ENCODE results near the gene TCEANC2. TPM values are rescaled to one million over a fixed set of nuclear protein-coding genes. Genes with fewer than 3 reads are reported as not detected.
"Not testable (repeated sequence)": the region's sequence is repeated elsewhere in the genome, so short reads cannot be mapped to it uniquely, and the experiment has no call there.

TCEANC2 gene
- total RNA-seq, 1 experiment from 2014 or later, result 1.9 TPM

GRCh38 chr1:54018635-54019034 is 34.8 kb upstream of the TCEANC2 start:
- DNase-seq, result no peak
- Mint-ChIP-seq H3K27me3 (ENCODE audit: insufficient read depth, unreplicated experiment) (no peaks in the 10 kb centered on the region), H3K4me1 (ENCODE audit: low read depth, unreplicated experiment) (peaks cover 14% of the 10 kb centered on the region), H3K9me3 (ENCODE audit: unreplicated experiment) (no peaks in the 10 kb centered on the region), H3K27ac (ENCODE audit: unreplicated experiment) (no peak overlapping the region), H3K36me3 (ENCODE audit: insufficient read depth, unreplicated experiment) (no peaks in the 10 kb centered on the region), H3K4me3 (ENCODE audit: unreplicated experiment) (no peak overlapping the region)
- TF ChIP-seq, protein P1, sequence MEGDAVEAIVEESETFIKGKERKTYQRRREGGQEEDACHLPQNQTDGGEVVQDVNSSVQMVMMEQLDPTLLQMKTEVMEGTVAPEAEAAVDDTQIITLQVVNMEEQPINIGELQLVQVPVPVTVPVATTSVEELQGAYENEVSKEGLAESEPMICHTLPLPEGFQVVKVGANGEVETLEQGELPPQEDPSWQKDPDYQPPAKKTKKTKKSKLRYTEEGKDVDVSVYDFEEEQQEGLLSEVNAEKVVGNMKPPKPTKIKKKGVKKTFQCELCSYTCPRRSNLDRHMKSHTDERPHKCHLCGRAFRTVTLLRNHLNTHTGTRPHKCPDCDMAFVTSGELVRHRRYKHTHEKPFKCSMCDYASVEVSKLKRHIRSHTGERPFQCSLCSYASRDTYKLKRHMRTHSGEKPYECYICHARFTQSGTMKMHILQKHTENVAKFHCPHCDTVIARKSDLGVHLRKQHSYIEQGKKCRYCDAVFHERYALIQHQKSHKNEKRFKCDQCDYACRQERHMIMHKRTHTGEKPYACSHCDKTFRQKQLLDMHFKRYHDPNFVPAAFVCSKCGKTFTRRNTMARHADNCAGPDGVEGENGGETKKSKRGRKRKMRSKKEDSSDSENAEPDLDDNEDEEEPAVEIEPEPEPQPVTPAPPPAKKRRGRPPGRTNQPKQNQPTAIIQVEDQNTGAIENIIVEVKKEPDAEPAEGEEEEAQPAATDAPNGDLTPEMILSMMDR (IDR thresholded peaks at IDR 0.05; ENCODE audit: insufficient read depth in 1 of 2, low read depth in 1 of 2, low read length in 1 of 2, severe bottlenecking in 1 of 2, unreplicated experiment in 1 of 2), result no peak
- no peaks in the 10 kb centered on the region for H3K27me3 ChIP-seq (replicated peaks; ENCODE audit: control insufficient read depth, insufficient read depth, low read length)
- H3K4me1 ChIP-seq, result peaks cover 9% of the 10 kb centered on the region
- no TSS peak for BruUV-seq (replicated peaks)
- no peaks in the 10 kb centered on the region for H3K9me3 ChIP-seq
- ChIA-PET POLR2A (no interaction called here), CTCF (no interaction called here)
- intact Hi-C loops (cut with micrococcal nuclease; ENCODE audit: unreplicated experiment), result no loop called here
- H3K4me3 ChIP-seq (ENCODE audit: low read depth, low read length), result no peak overlapping the region
- no peaks in the 10 kb centered on the region for H3K36me3 ChIP-seq (ENCODE audit: control insufficient read depth, insufficient read depth, low read length)

GRCh38 chr1:54019562-54020176 is 33.7 kb upstream of the TCEANC2 start:
- CTCF ChIA-PET; H3K4me3 ChIP-seq (ENCODE audit: low read depth, low read length); BruUV-seq (replicated peaks); H3K36me3 ChIP-seq (ENCODE audit: control insufficient read depth, insufficient read depth, low read length); H3K9me3 Mint-ChIP-seq (ENCODE audit: unreplicated experiment); H3K4me1 ChIP-seq; H3K27me3 ChIP-seq (replicated peaks; ENCODE audit: control insufficient read depth, insufficient read depth, low read length); intact Hi-C loops (cut with micrococcal nuclease; ENCODE audit: unreplicated experiment); H3K27ac Mint-ChIP-seq (ENCODE audit: unreplicated experiment); H3K4me3 Mint-ChIP-seq (ENCODE audit: unreplicated experiment); DNase-seq; POLR2A ChIA-PET; H3K9me3 ChIP-seq; H3K27me3 Mint-ChIP-seq (ENCODE audit: insufficient read depth, unreplicated experiment); H3K36me3 Mint-ChIP-seq (ENCODE audit: insufficient read depth, unreplicated experiment): not testable (repeated sequence)
- H3K4me1 Mint-ChIP-seq (ENCODE audit: low read depth, unreplicated experiment), result peaks cover 12% of the 10 kb centered on the region

- Histone ChIP-seq H3K9me3 (no peaks in the 10 kb centered on the region), H3K4me1 (peaks cover 16% of the 10 kb centered on the region), H3K27me3 (replicated peaks; ENCODE audit: control insufficient read depth, insufficient read depth, low read length) (no peaks in the 10 kb centered on the region), H3K36me3 (ENCODE audit: control insufficient read depth, insufficient read depth, low read length) (no peaks in the 10 kb centered on the region), H3K4me3 (ENCODE audit: low read depth, low read length) (no peak overlapping the region)
- intact Hi-C loops (cut with micrococcal nuclease; ENCODE audit: unreplicated experiment), result no loop called here
- no peaks in the 10 kb centered on the region for H3K27me3 Mint-ChIP-seq (ENCODE audit: insufficient read depth, unreplicated experiment)
- ChIA-PET CTCF (no interaction called here), POLR2A (no interaction called here)
- H3K36me3 Mint-ChIP-seq (ENCODE audit: insufficient read depth, unreplicated experiment), result no peaks in the 10 kb centered on the region
- no peak overlapping the region for H3K27ac Mint-ChIP-seq (ENCODE audit: unreplicated experiment)
- DNase-seq, result no peak
- no peak overlapping the region for H3K4me3 Mint-ChIP-seq (ENCODE audit: unreplicated experiment)
- H3K4me1 Mint-ChIP-seq (ENCODE audit: low read depth, unreplicated experiment), result peaks cover 17% of the 10 kb centered on the region
- TF ChIP-seq, protein P1 (IDR thresholded peaks at IDR 0.05; ENCODE audit: insufficient read depth in 1 of 2, low read depth in 1 of 2, low read length in 1 of 2, severe bottlenecking in 1 of 2, unreplicated experiment in 1 of 2), result no peak
- no TSS peak for BruUV-seq (replicated peaks)
- H3K9me3 Mint-ChIP-seq (ENCODE audit: unreplicated experiment), result no peaks in the 10 kb centered on the region
Measured at GRCh38 chr1:54024358-54024757, 29.1 kb upstream of the TCEANC2 start.

DNA sequence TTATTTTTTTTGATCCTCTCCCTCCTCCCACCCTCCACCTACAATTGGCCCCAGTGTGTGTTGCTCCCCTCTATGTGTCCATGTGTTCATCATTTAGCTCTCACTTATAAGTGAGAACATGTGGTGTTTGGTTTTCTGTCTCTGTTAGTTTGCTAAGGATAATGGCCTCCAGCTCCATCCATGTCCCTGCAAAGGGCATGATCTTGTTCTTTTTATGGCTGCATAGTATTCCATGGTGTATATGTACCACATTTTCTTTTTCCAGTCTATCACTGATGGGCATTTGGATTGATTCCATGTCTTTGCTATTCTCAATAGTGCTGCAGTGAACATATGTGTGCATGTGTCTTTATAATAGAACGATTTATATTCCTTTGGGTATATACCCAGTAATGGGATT is 28.6 kb upstream of the TCEANC2 start:
- H3K4me3 Mint-ChIP-seq (ENCODE audit: unreplicated experiment); BruUV-seq (replicated peaks); H3K27me3 ChIP-seq (replicated peaks; ENCODE audit: control insufficient read depth, insufficient read depth, low read length); CTCF ChIA-PET; H3K9me3 ChIP-seq; H3K27ac Mint-ChIP-seq (ENCODE audit: unreplicated experiment); DNase-seq; H3K4me3 ChIP-seq (ENCODE audit: low read depth, low read length); H3K36me3 Mint-ChIP-seq (ENCODE audit: insufficient read depth, unreplicated experiment); H3K9me3 Mint-ChIP-seq (ENCODE audit: unreplicated experiment); H3K27me3 Mint-ChIP-seq (ENCODE audit: insufficient read depth, unreplicated experiment); POLR2A ChIA-PET; H3K36me3 ChIP-seq (ENCODE audit: control insufficient read depth, insufficient read depth, low read length); intact Hi-C loops (cut with micrococcal nuclease; ENCODE audit: unreplicated experiment): not testable (repeated sequence)
- H3K4me1 ChIP-seq, result peaks cover 17% of the 10 kb centered on the region
- peaks cover 21% of the 10 kb centered on the region for H3K4me1 Mint-ChIP-seq (ENCODE audit: low read depth, unreplicated experiment)

All from Caco-2 (cell line).